Peyer's patch (tissue), 4 donors: Measurements from ENCODE around the gene RPLP2.

Source experiments
- CTCF ChIP-seq, 6 experiments: fragments of 450-650 bp in 4 of 6; fragments of 200-600 bp in 2 of 6; sonication (generic) in 1 of 6; IDR thresholded peaks; one replicate each; pipeline ENCODE4 v1.5.1; 2017 to 2019; ENCODE audit warnings: antibody characterized with exemption in 6 of 6, mild to moderate bottlenecking in 3 of 6, moderate library complexity in 1 of 6
- POLR2A ChIP-seq, 2 donors: fragments of 450-650 bp; IDR thresholded peaks; one replicate each; pipeline ENCODE4 v1.5.1; 2017; ENCODE audit warnings: antibody characterized with exemption in 2 of 2, mild to moderate bottlenecking in 2 of 2, moderate library complexity in 2 of 2

GRCh38 chr11:819129-819931 lies 9.6 kb downstream of the RPLP2 start:
- TF ChIP-seq POLR2A (IDR thresholded peaks at IDR 0.05) (peak; percentile 89 to 92), CTCF (IDR thresholded peaks at IDR 0.05) (peak in 4 of 6 experiments; percentile 24 to 47 (median 42))
